ENCODE measurements around the gene YY2. TPM values are rescaled to one million over a fixed set of nuclear protein-coding genes. Genes with fewer than 3 reads are reported as not detected.

Gene YY2
- polyA plus RNA-seq, 4 donors: 0.95 to 2.1 TPM; not detected in 2

DNA sequence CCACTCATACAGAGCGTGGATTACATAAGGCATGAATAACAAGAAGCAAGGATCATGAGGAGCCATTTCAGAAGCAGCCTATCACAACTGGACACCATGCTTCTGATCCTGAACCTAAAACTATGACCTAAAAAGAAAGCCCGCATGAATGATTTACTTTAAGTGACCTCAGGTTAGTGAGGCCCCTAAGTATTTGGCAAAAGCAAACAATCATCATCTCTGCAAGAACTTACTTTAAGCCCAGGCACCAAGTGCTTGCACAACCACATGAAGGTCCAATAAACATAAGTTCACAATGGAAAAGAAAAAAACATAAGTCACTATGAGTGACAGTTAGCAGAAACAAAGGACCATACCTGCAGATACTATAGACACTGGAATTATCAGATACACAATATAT lies 24.3 kb upstream of the YY2 start:
- WGBS, 3 donors: 65 to 76% (median 74%) methylated on average over 2 of the region's 2 CpGs
- Histone ChIP-seq H3K4me3 (ENCODE audit: low read depth in 1 of 3, low read length in 3 of 3) (no peak overlapping the region), H3K36me3 (ENCODE audit: control insufficient read depth in 3 of 3, insufficient read depth in 2 of 3, low read depth in 1 of 3, low read length in 3 of 3) (no peaks in the 10 kb centered on the region), H3K27ac (ENCODE audit: low read depth in 1 of 3, low read length in 2 of 3) (no peak overlapping the region), H3K27me3 (ENCODE audit: control insufficient read depth in 3 of 3, insufficient read depth in 3 of 3, low read length in 3 of 3) (no peaks in the 10 kb centered on the region), H3K9me3 (ENCODE audit: control insufficient read depth in 2 of 2, insufficient read depth in 1 of 2, low read depth in 1 of 2, low read length in 1 of 2) (no peaks in the 10 kb centered on the region), H3K4me1 (ENCODE audit: control insufficient read depth in 3 of 3, insufficient read depth in 2 of 3, low read depth in 1 of 3, low read length in 2 of 3) (no peaks in the 10 kb centered on the region)
- no peak for DNase-seq
- no peak for FAIRE-seq

DNA sequence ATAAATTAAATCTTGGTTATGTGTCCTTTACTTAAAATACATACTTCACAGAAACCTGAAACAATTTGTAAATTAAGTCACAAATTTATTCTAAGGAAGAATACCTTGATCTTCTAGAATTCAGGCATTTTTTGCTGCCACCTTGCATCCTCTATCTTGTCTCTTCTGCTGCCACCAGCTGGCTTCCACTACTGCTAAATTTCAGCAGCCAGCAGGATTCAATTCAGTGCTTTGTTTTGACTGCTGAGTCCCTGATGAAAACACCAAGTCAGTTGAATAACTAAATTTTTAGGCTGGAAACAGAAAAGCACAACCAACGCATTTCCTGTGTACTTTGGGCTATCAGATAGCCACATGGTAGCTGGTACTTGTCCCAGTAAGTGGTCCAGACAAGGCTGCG lies 18.7 kb upstream of the YY2 start:
- FAIRE-seq (no peak), DNase-seq (no peak)
- WGBS, 3 donors: 56 to 79% (median 68%) methylated on average over 2 of the region's 2 CpGs
- H3K4me3 ChIP-seq (ENCODE audit: low read depth in 1 of 3, low read length in 3 of 3): no peak overlapping the region
- no peak overlapping the region for H3K27ac ChIP-seq (ENCODE audit: low read depth in 1 of 3, low read length in 2 of 3)
- H3K36me3 ChIP-seq (ENCODE audit: control insufficient read depth in 3 of 3, insufficient read depth in 2 of 3, low read depth in 1 of 3, low read length in 3 of 3): no peaks in the 10 kb centered on the region
- no peaks in the 10 kb centered on the region for H3K4me1 ChIP-seq (ENCODE audit: control insufficient read depth in 3 of 3, insufficient read depth in 2 of 3, low read depth in 1 of 3, low read length in 2 of 3)
- no peaks in the 10 kb centered on the region for H3K9me3 ChIP-seq (ENCODE audit: control insufficient read depth in 2 of 2, insufficient read depth in 1 of 2, low read depth in 1 of 2, low read length in 1 of 2)
- H3K27me3 ChIP-seq (ENCODE audit: control insufficient read depth in 3 of 3, insufficient read depth in 3 of 3, low read length in 3 of 3): no peaks in the 10 kb centered on the region

DNA sequence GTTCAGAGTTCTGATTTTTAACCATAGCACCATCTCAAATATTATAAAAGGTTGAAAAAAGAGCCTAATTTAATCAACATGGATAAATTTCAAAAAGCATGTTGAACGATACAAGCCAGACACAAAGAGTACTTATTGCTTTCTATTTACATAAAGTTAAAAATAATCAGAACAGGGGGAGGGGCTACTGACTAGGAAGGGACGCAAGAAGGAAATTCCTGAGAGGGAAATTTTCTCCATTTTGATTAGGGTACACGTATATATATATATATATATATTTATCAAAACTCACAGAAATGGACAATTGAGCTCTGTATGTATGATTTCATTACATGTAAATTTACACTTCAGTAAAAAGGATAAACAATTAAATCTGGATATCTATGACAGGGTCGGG lies 16.9 kb upstream of the YY2 start:
- H3K36me3 ChIP-seq (ENCODE audit: control insufficient read depth in 3 of 3, insufficient read depth in 2 of 3, low read depth in 1 of 3, low read length in 3 of 3): no peaks in the 10 kb centered on the region
- no peaks in the 10 kb centered on the region for H3K9me3 ChIP-seq (ENCODE audit: control insufficient read depth in 2 of 2, insufficient read depth in 1 of 2, low read depth in 1 of 2, low read length in 1 of 2)
- peak overlapping the region; percentile 23 to 89 (median 70) for H3K4me3 ChIP-seq (ENCODE audit: low read depth in 1 of 3, low read length in 3 of 3)
- H3K4me1 ChIP-seq (ENCODE audit: control insufficient read depth in 3 of 3, insufficient read depth in 2 of 3, low read depth in 1 of 3, low read length in 2 of 3): no peaks in the 10 kb centered on the region
- H3K27ac ChIP-seq (ENCODE audit: low read depth in 1 of 3, low read length in 2 of 3): peak overlapping the region in 2 of 3 donors; percentile 83 to 95
- 2 to 29% (median 10%) methylated on average over 4 of the region's 4 CpGs for WGBS, 3 donors
- FAIRE-seq: no peak
- no peaks in the 10 kb centered on the region for H3K27me3 ChIP-seq (ENCODE audit: control insufficient read depth in 3 of 3, insufficient read depth in 3 of 3, low read length in 3 of 3)
- DNase-seq: peak in 1 of 2 donors; percentile 24

- Histone ChIP-seq H3K4me1 (ENCODE audit: control insufficient read depth in 3 of 3, insufficient read depth in 2 of 3, low read depth in 1 of 3, low read length in 2 of 3) (no peaks in the 10 kb centered on the region), H3K9me3 (ENCODE audit: control insufficient read depth in 2 of 2, insufficient read depth in 1 of 2, low read depth in 1 of 2, low read length in 1 of 2) (no peaks in the 10 kb centered on the region), H3K4me3 (ENCODE audit: low read depth in 1 of 3, low read length in 3 of 3) (peak within 1 kb of the TSS; percentile 57 to 89 (median 70)), H3K36me3 (ENCODE audit: control insufficient read depth in 3 of 3, insufficient read depth in 2 of 3, low read depth in 1 of 3, low read length in 3 of 3) (peaks cover 0 to 4% (median 0%) of the 10 kb centered on the region in 3 donors), H3K27me3 (ENCODE audit: control insufficient read depth in 3 of 3, insufficient read depth in 3 of 3, low read length in 3 of 3) (no peaks in the 10 kb centered on the region), H3K27ac (ENCODE audit: low read depth in 1 of 3, low read length in 2 of 3) (peak within 1 kb of the TSS; percentile 59 to 95 (median 83))
- FAIRE-seq (no peak), DNase-seq (peak; percentile 84 to 92)
- 0 to 23% (median 11%) methylated on average over 28 to 61 of the region's 61 CpGs for WGBS, 3 donors
Observed at GRCh38 chrX:21839334-21840192, 16.2 kb upstream of the YY2 start, which contains the start of gene MBTPS2. TSS of gene MBTPS2 (plus strand) at chrX:21839617. CDS start at chrX:21839735, 118 bp downstream.

DNA sequence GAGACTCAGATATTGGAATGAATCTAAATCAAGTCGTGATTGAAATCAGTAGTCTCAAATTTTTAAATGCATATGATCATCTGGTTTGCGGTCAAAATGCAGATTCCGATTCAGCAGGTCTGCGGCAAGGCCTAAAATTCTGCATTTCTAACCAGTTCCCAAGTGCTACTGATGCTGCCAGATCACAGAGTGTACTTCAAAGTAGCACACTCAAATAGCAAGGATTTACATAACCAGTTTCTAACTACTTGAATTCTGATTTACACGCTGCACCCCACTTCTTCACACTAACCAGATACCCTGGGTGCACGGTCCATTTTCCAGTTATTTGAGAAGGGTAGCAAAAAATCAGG lies 15.6 kb upstream of the YY2 start:
- Histone ChIP-seq H3K4me1 (ENCODE audit: control insufficient read depth in 3 of 3, insufficient read depth in 2 of 3, low read depth in 1 of 3, low read length in 2 of 3) (no peaks in the 10 kb centered on the region), H3K27ac (ENCODE audit: low read depth in 1 of 3, low read length in 2 of 3) (peak overlapping the region in 1 of 3 donors; percentile 95), H3K27me3 (ENCODE audit: control insufficient read depth in 3 of 3, insufficient read depth in 3 of 3, low read length in 3 of 3) (no peaks in the 10 kb centered on the region), H3K9me3 (ENCODE audit: control insufficient read depth in 2 of 2, insufficient read depth in 1 of 2, low read depth in 1 of 2, low read length in 1 of 2) (no peaks in the 10 kb centered on the region), H3K4me3 (ENCODE audit: low read depth in 1 of 3, low read length in 3 of 3) (peak overlapping the region; percentile 57 to 89 (median 70)), H3K36me3 (ENCODE audit: control insufficient read depth in 3 of 3, insufficient read depth in 2 of 3, low read depth in 1 of 3, low read length in 3 of 3) (peaks cover 0 to 4% (median 0%) of the 10 kb centered on the region in 3 donors)
- no peak for FAIRE-seq
- WGBS, 3 donors: 2 to 44% (median 6%) methylated on average over 6 of the region's 6 CpGs
- peak in 1 of 2 donors; percentile 1 for DNase-seq

GRCh38 chrX:21843179-21843578 lies 12.6 kb upstream of the YY2 start:
- H3K27me3 ChIP-seq (ENCODE audit: control insufficient read depth in 3 of 3, insufficient read depth in 3 of 3, low read length in 3 of 3): no peaks in the 10 kb centered on the region
- 21 to 50% (median 46%) methylated on average over 5 of the region's 5 CpGs for WGBS, 3 donors
- FAIRE-seq (no peak), DNase-seq (no peak)
- no peak overlapping the region for H3K27ac ChIP-seq (ENCODE audit: low read depth in 1 of 3, low read length in 2 of 3)
- H3K36me3 ChIP-seq (ENCODE audit: control insufficient read depth in 3 of 3, insufficient read depth in 2 of 3, low read depth in 1 of 3, low read length in 3 of 3): peaks cover 0 to 8% (median 0%) of the 10 kb centered on the region in 3 donors
- no peaks in the 10 kb centered on the region for H3K9me3 ChIP-seq (ENCODE audit: control insufficient read depth in 2 of 2, insufficient read depth in 1 of 2, low read depth in 1 of 2, low read length in 1 of 2)
- H3K4me3 ChIP-seq (ENCODE audit: low read depth in 1 of 3, low read length in 3 of 3): no peak overlapping the region
- no peaks in the 10 kb centered on the region for H3K4me1 ChIP-seq (ENCODE audit: control insufficient read depth in 3 of 3, insufficient read depth in 2 of 3, low read depth in 1 of 3, low read length in 2 of 3)

DNA sequence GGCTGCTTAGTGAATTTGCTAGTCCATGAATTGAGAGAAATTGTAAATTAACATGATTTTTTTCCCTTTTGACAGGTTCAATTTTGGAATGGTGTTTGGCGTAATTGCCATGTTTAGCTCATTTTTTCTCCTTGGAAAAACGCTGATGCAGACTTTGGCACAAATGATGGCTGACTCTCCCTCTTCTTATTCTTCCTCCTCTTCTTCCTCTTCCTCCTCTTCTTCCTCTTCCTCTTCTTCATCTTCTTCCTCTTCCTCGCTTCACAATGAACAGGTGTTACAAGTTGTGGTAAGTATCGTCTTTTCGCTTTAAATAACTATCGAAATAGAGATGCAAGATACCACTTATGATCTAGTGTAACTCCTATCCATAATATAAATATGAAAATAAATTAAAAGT lies 10.7 kb upstream of the YY2 start:
- no peak for FAIRE-seq
- no peaks in the 10 kb centered on the region for H3K27me3 ChIP-seq (ENCODE audit: control insufficient read depth in 3 of 3, insufficient read depth in 3 of 3, low read length in 3 of 3)

DNA sequence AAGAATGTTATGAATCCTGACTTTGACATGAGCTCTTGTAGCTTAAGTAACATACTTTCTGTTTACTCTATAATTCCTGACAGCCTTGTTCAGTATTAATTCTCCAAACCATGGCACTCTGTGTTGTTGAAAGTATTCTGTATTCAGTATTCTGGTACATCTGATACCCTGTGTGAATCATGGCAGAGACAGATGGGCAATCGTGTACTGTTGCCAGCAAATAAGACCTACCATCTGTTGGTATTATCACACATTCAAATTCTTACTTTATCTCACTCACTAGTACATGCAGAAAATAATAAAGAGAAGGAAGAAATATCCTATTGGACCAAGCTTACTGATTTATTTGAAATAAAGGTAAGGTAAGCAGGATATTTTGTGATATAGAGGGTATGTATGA lies 8.4 kb upstream of the YY2 start:
- Histone ChIP-seq H3K27ac (ENCODE audit: low read depth in 1 of 3, low read length in 2 of 3) (no peak overlapping the region), H3K9me3 (ENCODE audit: control insufficient read depth in 2 of 2, insufficient read depth in 1 of 2, low read depth in 1 of 2, low read length in 1 of 2) (no peaks in the 10 kb centered on the region), H3K36me3 (ENCODE audit: control insufficient read depth in 3 of 3, insufficient read depth in 2 of 3, low read depth in 1 of 3, low read length in 3 of 3) (peaks cover 0 to 8% (median 0%) of the 10 kb centered on the region in 3 donors), H3K4me3 (ENCODE audit: low read depth in 1 of 3, low read length in 3 of 3) (no peak overlapping the region), H3K4me1 (ENCODE audit: control insufficient read depth in 3 of 3, insufficient read depth in 2 of 3, low read depth in 1 of 3, low read length in 2 of 3) (no peaks in the 10 kb centered on the region), H3K27me3 (ENCODE audit: control insufficient read depth in 3 of 3, insufficient read depth in 3 of 3, low read length in 3 of 3) (no peaks in the 10 kb centered on the region)
- WGBS, 3 donors: 79 to 90% (median 87%) methylated on average over 1 of the region's 1 CpG
- FAIRE-seq (no peak), DNase-seq (no peak)

More for the DNA sequence above, 10.7 kb upstream of the YY2 start:
- Histone ChIP-seq H3K36me3 (ENCODE audit: control insufficient read depth in 3 of 3, insufficient read depth in 2 of 3, low read depth in 1 of 3, low read length in 3 of 3) (peaks cover 0 to 8% (median 0%) of the 10 kb centered on the region in 3 donors), H3K9me3 (ENCODE audit: control insufficient read depth in 2 of 2, insufficient read depth in 1 of 2, low read depth in 1 of 2, low read length in 1 of 2) (no peaks in the 10 kb centered on the region), H3K4me3 (ENCODE audit: low read depth in 1 of 3, low read length in 3 of 3) (no peak overlapping the region), H3K4me1 (ENCODE audit: control insufficient read depth in 3 of 3, insufficient read depth in 2 of 3, low read depth in 1 of 3, low read length in 2 of 3) (no peaks in the 10 kb centered on the region), H3K27ac (ENCODE audit: low read depth in 1 of 3, low read length in 2 of 3) (no peak overlapping the region)
- WGBS, 3 donors: 92 to 95% (median 92%) methylated on average over 6 of the region's 6 CpGs
- no peak for DNase-seq

Data from small intestine (tissue), 7 donors.